Testis (tissue), 2 donors: Measurements from ENCODE around the gene VEGFB.

Experiments used
- CTCF ChIP-seq, 3 experiments: fragments of 450-650 bp in 2 of 3; fragments of 200-600 bp in 1 of 3; sonication (generic) in 1 of 3; IDR thresholded peaks; one replicate each; pipeline ENCODE4 v1.5.1; 2016 to 2019; ENCODE audit warnings: antibody characterized with exemption in 3 of 3, mild to moderate bottlenecking in 2 of 3, moderate library complexity in 1 of 3
- POLR2A ChIP-seq: fragments of 450-650 bp; IDR thresholded peaks from one replicate; pipeline ENCODE4 v1.6.1; 2017; ENCODE audit warnings: antibody characterized with exemption, mild to moderate bottlenecking, moderate library complexity

GRCh38 chr11:64201543-64201942 lies 32.8 kb upstream of the VEGFB start:
- TF ChIP-seq POLR2A (no peak), CTCF (IDR thresholded peaks at IDR 0.05) (no peak)
